HUES6 (cell line): ENCODE data around the gene SFI1.

Source experiments
- H3K27ac ChIP-seq: 2 replicates; pipeline ENCODE4 v1.7.0; 2013; ENCODE audit warnings: low read depth, mild to moderate bottlenecking, low read length, inconsistent platforms
- H3K27me3 ChIP-seq: 2 replicates; pipeline ENCODE4 v1.6.1; 2013; ENCODE audit warnings: low read length; ENCODE audit not compliant: control insufficient read depth, insufficient read depth
- H3K36me3 ChIP-seq: 2 replicates; pipeline ENCODE4 v1.6.1; 2013; ENCODE audit warnings: low read length; ENCODE audit not compliant: control insufficient read depth, insufficient read depth
- H3K4me1 ChIP-seq: 2 replicates; pipeline ENCODE4 v1.6.1; 2013; ENCODE audit warnings: low read length; ENCODE audit not compliant: control insufficient read depth, insufficient read depth
- H3K4me3 ChIP-seq: 2 replicates; pipeline ENCODE4 v1.5.1; 2013; ENCODE audit warnings: low read depth, low read length
- H3K9ac ChIP-seq: one replicate; pipeline ENCODE4 v1.6.1; 2013; ENCODE audit warnings: mild to moderate bottlenecking, low read length
- H3K9me3 ChIP-seq: 2 replicates; pipeline ENCODE4 v1.6.1; 2013; ENCODE audit warnings: low read depth, low read length; ENCODE audit not compliant: control insufficient read depth, insufficient read depth

The SFI1 gene

DNA sequence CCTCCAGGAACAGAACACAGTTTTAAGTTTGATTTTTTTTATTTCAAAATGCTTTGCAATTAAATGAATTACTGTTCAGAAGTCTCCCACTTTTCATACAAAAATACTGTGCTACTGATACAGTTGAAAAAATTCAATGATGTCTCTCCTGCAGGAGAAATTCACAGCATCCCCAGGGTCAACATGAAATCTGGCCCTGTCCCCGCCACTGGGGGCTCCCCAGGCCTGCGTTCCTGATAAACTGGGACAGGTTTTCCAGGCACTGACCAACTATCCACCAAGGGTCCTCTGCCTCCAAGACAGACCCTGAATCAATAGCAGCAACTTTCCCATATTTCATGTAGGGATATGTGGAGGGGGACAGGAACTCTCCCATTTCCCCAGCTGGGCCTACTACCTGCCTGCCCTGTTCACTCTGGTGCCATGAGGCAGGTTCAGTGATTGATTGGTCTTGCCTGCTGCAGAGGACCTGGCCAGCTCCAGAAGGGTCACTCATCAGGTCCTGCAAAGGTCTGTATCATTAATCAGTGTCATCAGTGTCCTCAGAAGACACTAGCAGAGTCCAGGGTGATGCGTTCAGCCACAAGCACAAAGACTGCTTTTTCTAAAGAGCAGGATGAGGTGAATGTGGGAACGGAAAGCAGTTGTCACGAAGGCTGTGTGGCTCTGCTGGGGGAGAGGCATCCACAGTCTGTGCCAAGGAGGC, 122.3 kb downstream of the SFI1 start:
- Histone ChIP-seq H3K9ac (no peak overlapping the region), H3K4me1 (no peaks in the 10 kb centered on the region), H3K36me3 (peaks cover 62% of the 10 kb centered on the region), H3K27me3 (no peaks in the 10 kb centered on the region), H3K4me3 (no peak overlapping the region), H3K27ac (no peak overlapping the region), H3K9me3 (no peaks in the 10 kb centered on the region)

DNA sequence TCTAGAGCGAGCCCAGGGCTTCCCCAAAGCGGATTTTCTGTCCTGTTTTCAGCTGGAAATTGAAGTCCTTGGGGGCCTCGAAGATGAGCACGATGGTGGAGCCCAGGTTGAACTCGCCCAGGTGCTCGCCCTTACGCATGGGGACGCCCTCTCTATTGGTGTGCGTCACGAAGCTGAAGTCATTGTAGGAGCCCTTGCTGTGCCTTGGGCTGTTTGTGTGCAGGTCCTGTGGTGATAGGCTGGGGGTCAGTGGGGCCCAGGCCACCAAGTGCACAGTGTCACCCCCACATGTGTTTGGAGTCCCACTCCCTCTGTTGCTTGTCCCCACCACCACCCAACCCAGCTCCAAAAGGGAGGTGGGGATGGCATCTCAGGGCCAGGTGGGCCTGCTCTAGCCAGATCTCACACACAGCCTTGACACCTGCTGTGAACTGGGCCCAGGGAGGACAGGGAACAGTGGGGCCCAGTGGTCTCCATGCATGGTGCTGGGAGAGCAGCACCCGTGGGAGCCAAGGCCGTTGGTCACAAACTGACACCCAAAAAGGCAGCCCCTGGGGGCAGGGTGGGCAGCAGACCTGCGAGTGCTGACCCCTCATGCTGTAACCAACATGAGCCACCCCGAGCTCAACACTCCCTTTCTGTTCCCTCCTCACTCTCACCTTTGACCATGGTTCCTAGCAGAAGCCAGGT, 123.4 kb downstream of the SFI1 start:
- H3K9ac ChIP-seq, result no peak overlapping the region
- peaks cover 8% of the 10 kb centered on the region for H3K4me1 ChIP-seq
- no peak overlapping the region for H3K4me3 ChIP-seq
- H3K27ac ChIP-seq, result no peak overlapping the region
- peaks cover 62% of the 10 kb centered on the region for H3K36me3 ChIP-seq
- no peaks in the 10 kb centered on the region for H3K9me3 ChIP-seq
- no peaks in the 10 kb centered on the region for H3K27me3 ChIP-seq

DNA sequence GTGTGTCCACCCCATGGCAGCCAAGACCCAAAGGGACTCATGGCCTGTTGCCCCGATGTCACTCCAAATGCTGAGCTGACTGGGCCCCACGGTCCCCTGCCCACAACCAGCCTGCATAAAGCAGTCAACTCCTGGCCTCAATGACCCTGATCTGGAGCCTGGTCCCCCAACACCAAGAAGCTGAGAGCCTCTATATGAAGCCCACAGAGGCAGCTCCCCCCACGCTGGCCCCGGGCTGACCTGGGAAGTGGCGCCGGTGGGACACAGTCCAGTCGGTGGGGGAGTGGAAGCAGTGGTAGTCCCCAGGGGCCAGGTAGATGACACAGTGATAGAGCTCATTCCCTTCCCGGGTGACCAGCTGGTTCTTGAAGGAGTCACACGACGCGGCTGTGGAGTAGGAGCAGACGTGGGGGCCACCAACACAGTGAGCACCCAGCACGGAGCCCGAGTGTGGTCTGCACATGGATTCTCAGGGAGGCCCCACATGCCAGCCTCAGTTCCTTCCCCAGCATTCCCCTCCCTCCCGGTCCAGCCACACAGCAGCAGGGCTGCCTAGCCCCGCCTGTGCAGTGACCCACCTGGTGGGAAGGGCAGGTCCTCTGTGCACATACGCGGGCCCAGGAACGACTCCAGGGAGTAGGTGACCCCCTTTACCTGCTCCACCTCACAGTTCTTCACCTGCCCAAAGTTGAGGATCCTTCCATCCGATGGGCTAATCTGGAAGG, 124.6 kb downstream of the SFI1 start:
- Histone ChIP-seq H3K9me3 (no peaks in the 10 kb centered on the region), H3K36me3 (peaks cover 62% of the 10 kb centered on the region), H3K4me1 (peaks cover 19% of the 10 kb centered on the region), H3K9ac (no peak overlapping the region), H3K27ac (no peak overlapping the region), H3K4me3 (no peak overlapping the region), H3K27me3 (no peaks in the 10 kb centered on the region)

DNA sequence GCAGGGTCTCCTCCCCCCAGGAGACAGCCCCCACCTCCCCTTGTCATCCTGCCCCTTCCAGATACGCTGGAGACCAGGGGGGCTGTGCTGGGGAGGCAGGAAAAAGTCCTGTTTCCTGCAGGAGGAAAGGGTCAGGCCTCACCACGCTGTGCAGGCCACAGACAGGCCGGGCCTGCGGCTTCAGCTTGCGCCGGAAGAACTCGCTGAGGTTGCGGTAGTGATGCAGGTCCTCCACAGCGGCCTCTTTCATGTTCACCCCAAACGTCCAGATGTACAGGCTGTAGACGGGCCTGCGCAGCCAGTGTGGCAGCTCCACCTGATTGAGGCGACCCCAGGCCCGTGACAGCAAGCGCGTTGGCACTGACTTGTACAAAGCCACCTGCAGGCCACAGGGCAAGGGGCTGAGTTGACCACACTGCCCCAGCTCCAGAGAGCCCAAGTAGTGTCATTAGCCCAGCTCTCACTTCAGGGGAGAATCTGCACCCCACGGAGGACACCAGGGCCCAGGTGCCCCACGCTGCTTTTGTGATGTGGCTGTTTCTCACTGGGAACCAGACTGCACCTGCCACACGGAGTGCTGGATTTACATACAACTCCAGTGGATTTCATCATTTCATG, 125.3 kb downstream of the SFI1 start:
- Histone ChIP-seq H3K9ac (no peak overlapping the region), H3K36me3 (peaks cover 58% of the 10 kb centered on the region), H3K27ac (no peak overlapping the region), H3K4me3 (no peak overlapping the region), H3K4me1 (peaks cover 26% of the 10 kb centered on the region), H3K27me3 (no peaks in the 10 kb centered on the region), H3K9me3 (no peaks in the 10 kb centered on the region)

DNA sequence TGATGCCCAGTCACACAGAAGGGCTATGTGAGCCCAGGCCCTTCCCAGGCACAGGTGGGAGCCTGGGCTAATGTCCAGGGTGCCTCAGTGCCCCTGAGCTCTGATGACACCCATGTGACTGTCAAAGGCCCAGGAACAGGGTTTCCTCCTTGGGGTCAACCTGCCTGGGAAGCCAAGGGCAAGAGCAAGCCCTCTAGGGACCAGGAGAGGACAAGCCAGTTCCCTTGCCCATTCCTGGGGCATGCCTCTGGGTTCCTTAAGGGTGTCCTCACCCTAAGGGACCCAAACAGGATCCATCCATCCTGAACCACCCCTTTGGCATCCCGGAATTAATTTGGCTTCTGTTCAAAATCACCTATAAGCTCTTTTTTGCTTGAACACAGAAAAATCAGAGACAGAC, 126.6 kb downstream of the SFI1 start:
- no peak overlapping the region for H3K27ac ChIP-seq
- no peak overlapping the region for H3K9ac ChIP-seq
- H3K9me3 ChIP-seq, result no peaks in the 10 kb centered on the region
- no peaks in the 10 kb centered on the region for H3K27me3 ChIP-seq
- no peak overlapping the region for H3K4me3 ChIP-seq
- H3K4me1 ChIP-seq, result peaks cover 34% of the 10 kb centered on the region
- H3K36me3 ChIP-seq, result peaks cover 45% of the 10 kb centered on the region

DNA sequence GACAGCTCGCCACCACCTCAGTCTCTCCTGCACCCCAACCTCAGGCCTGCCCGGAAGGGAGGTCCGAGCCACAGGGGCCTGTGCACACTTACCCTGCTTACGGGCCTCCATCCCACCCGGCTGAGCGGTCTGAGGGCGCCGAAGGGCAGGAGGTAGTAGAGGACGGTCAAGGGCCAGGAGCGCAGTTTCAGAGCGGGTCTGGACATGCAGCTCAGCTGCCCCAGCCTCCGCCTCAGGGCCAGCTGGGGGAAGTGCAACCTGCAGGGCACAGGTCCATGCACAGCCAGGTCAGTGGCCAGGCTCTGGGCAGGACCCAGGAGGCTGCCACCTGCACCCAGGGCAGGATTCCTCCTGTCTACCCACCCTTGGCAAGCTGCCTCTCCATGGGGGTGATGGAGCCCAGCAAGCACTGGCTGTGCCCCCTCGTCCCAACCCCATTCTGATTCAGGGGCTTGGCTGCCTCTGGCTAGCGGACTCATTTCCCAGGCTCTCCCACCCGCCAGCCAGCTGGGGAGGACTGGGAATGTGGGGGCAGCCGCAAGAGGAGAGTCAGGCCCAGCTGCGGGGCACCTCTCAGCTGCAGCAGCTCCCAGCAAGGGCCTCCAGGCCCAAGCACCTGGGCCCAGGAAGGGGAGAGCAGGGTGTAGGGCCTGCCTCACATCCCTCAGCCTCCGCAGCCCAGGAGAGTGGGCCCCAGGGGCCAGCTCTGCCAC, 127.4 kb downstream of the SFI1 start:
- H3K9ac ChIP-seq, result no peak overlapping the region
- no peak overlapping the region for H3K27ac ChIP-seq
- H3K27me3 ChIP-seq, result no peaks in the 10 kb centered on the region
- peaks cover 34% of the 10 kb centered on the region for H3K4me1 ChIP-seq
- peaks cover 43% of the 10 kb centered on the region for H3K36me3 ChIP-seq
- no peak overlapping the region for H3K4me3 ChIP-seq
- no peaks in the 10 kb centered on the region for H3K9me3 ChIP-seq

DNA sequence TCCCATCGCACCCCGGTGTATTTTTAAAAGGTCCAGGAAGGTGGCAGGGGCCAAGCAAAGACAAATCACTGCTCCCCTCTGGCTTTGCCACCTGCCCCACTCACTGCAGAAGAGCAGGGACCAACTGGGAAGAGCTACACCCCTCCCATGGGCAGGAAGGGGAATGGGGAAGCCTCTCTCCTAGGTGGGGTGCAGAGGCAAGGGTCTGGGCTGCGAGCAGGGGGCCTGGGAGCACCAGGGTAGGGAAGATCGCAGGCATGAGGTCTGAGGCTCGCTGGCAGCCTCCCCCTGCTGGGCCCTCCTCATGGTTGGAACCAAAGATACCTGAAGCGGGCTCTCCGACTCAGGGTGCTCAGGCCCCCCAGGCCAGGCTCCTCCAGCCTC, 128.9 kb downstream of the SFI1 start:
- Histone ChIP-seq H3K9me3 (no peaks in the 10 kb centered on the region), H3K27me3 (no peaks in the 10 kb centered on the region), H3K9ac (peak overlapping the region; percentile 31), H3K27ac (peak overlapping the region; percentile 16; the same call in 1 of the 2 replicates), H3K4me1 (peaks cover 40% of the 10 kb centered on the region), H3K36me3 (peaks cover 36% of the 10 kb centered on the region), H3K4me3 (0 out of 2 replicates have a peak overlapping the region, but pooled peaks have one; percentile 34)

DNA sequence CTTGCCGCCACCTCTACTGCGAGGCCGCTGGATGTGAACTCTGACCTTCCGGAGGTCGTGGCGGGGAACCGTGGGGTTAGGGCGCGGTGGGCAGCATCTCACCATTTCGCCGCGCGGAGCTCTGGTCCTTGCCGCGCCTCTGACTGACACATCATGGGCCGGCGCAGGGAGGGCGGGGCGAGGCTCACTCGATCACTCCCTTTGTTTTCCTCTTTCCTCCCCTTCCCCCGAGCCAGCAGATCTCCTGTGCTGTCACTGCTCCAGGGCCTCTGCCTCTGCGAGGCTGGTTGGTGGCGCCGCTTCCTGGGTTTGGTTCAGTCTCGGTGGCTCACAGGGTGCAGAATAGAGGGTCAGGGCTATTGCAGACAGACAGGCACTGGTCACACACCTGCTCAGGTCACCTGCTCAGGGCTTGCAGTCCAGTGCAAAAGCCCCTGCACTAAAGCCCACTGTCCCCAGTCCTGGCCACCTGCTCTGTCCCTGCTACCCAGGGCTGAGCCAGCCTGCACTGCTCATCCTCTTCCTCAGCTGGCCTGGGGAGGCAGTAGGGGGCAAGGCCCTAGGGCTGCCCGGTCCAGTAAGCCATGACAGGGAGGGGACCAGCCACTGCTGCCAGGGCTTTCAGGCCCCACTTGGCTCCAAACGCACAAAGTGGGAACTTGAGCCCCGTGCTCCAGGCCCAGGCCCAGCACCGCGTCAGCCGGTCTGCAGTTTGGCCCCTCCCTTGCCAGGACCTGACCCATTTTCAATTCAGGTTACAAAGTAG, 129.5 kb downstream of the SFI1 start:
- H3K36me3 ChIP-seq, result peaks cover 30% of the 10 kb centered on the region
- H3K9ac ChIP-seq, result peak overlapping the region; percentile 31
- no peaks in the 10 kb centered on the region for H3K9me3 ChIP-seq
- H3K27ac ChIP-seq, result no peak overlapping the region
- no peaks in the 10 kb centered on the region for H3K27me3 ChIP-seq
- H3K4me1 ChIP-seq, result peaks cover 40% of the 10 kb centered on the region
- H3K4me3 ChIP-seq, result peak overlapping the region; percentile 34

DNA sequence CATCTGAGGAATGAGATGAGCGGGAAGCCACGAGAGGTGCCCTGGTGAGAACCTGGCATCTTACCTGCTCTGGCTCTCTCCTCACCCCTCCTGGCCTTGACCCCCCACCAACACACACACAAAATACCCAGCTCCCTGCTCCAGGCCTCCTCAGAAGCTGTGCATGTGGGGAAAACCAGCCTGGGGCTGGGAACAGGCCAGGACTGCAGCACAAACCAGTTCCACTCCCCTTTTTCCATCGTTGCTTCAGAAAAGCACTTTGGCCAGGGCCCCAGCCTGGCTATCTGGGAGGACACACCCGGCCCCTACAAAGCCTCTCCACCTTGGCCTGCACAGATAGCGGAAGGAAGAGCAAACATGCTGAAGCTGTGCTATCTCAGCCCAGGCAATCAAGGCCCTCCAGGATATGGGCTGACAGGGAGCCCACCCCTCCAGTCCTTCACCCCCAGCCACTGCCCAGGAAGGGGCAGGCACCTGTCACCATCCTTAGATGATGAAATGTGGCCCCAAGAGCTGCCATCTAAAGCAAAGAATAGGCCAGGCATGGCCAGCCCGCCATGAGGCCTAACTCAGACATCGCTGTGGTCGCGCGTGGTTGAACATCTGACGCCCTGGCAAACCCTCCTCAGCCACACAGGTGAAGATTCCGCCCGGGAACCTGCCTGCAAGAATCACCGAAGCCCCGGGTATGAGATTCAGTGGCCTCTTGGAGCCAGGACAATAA, 130.3 kb downstream of the SFI1 start:
- H3K27ac ChIP-seq, result no peak overlapping the region
- peak overlapping the region; percentile 29; the same call in 1 of the 2 replicates for H3K4me3 ChIP-seq
- no peak overlapping the region for H3K9ac ChIP-seq
- H3K36me3 ChIP-seq, result peaks cover 23% of the 10 kb centered on the region
- H3K4me1 ChIP-seq, result peaks cover 47% of the 10 kb centered on the region
- no peaks in the 10 kb centered on the region for H3K27me3 ChIP-seq
- H3K9me3 ChIP-seq, result no peaks in the 10 kb centered on the region
